Neutrophil (primary cell): Measurements from ENCODE around the gene CEP95.

Source experiments
- H3K27ac ChIP-seq: fragments of 200-600 bp; sonication (generic); 2 replicates; pipeline ENCODE4 v1.5.1; 2016; ENCODE audit warnings: mild to moderate bottlenecking, moderate library complexity
- H3K27me3 ChIP-seq: fragments of 200-600 bp; sonication (generic); 2 replicates; pipeline ENCODE4 v1.6.0; 2016; ENCODE audit warnings: mild to moderate bottlenecking
- H3K36me3 ChIP-seq: fragments of 200-600 bp; sonication (generic); 2 replicates; pipeline ENCODE4 v1.5.1; 2017
- H3K4me1 ChIP-seq, 2 experiments: fragments of 200-600 bp in 1 of 2; sonication (generic) in 1 of 2; 1 replicate in 1 of 2; 2 replicates in 1 of 2; pipeline versions ENCODE4 v1.5.1 to v1.6.1; 2013 to 2016; ENCODE audit warnings: low read depth in 1 of 2, low read length in 1 of 2, mild to moderate bottlenecking in 1 of 2, moderate library complexity in 1 of 2; ENCODE audit not compliant: control insufficient read depth in 1 of 2, insufficient read depth in 1 of 2
- H3K4me3 ChIP-seq, 2 experiments: fragments of 200-600 bp in 1 of 2; sonication (generic) in 1 of 2; 1 replicate in 1 of 2; 2 replicates in 1 of 2; pipeline ENCODE4 v1.5.1; 2013 to 2016; ENCODE audit warnings: low read depth in 1 of 2, low read length in 1 of 2, mild to moderate bottlenecking in 1 of 2, moderate library complexity in 1 of 2
- H3K9me3 ChIP-seq: fragments of 200-600 bp; sonication (generic); 2 replicates; pipeline ENCODE4 v1.5.1; 2016
- TF ChIP-seq, protein P1 (sequence below): fragments of 200-600 bp; sonication (generic); IDR thresholded peaks from 2 replicates; pipeline ENCODE4 v1.5.1; 2016; ENCODE audit warnings: antibody characterized with exemption

The CEP95 gene

GRCh38 chr17:64497565-64498035, 9.2 kb upstream of the CEP95 start:
- peaks cover 58% of the 10 kb centered on the region for H3K36me3 ChIP-seq
- no peaks in the 10 kb centered on the region for H3K27me3 ChIP-seq
- H3K9me3 ChIP-seq, result peaks cover 9% of the 10 kb centered on the region
- H3K4me3 ChIP-seq, result peak overlapping the region; percentile 70 to 85
- TF ChIP-seq, protein P1, sequence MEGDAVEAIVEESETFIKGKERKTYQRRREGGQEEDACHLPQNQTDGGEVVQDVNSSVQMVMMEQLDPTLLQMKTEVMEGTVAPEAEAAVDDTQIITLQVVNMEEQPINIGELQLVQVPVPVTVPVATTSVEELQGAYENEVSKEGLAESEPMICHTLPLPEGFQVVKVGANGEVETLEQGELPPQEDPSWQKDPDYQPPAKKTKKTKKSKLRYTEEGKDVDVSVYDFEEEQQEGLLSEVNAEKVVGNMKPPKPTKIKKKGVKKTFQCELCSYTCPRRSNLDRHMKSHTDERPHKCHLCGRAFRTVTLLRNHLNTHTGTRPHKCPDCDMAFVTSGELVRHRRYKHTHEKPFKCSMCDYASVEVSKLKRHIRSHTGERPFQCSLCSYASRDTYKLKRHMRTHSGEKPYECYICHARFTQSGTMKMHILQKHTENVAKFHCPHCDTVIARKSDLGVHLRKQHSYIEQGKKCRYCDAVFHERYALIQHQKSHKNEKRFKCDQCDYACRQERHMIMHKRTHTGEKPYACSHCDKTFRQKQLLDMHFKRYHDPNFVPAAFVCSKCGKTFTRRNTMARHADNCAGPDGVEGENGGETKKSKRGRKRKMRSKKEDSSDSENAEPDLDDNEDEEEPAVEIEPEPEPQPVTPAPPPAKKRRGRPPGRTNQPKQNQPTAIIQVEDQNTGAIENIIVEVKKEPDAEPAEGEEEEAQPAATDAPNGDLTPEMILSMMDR, result no peak
- peaks cover 32% of the 10 kb centered on the region in 2 experiments for H3K4me1 ChIP-seq
- H3K27ac ChIP-seq, result peak overlapping the region; percentile 83

DNA sequence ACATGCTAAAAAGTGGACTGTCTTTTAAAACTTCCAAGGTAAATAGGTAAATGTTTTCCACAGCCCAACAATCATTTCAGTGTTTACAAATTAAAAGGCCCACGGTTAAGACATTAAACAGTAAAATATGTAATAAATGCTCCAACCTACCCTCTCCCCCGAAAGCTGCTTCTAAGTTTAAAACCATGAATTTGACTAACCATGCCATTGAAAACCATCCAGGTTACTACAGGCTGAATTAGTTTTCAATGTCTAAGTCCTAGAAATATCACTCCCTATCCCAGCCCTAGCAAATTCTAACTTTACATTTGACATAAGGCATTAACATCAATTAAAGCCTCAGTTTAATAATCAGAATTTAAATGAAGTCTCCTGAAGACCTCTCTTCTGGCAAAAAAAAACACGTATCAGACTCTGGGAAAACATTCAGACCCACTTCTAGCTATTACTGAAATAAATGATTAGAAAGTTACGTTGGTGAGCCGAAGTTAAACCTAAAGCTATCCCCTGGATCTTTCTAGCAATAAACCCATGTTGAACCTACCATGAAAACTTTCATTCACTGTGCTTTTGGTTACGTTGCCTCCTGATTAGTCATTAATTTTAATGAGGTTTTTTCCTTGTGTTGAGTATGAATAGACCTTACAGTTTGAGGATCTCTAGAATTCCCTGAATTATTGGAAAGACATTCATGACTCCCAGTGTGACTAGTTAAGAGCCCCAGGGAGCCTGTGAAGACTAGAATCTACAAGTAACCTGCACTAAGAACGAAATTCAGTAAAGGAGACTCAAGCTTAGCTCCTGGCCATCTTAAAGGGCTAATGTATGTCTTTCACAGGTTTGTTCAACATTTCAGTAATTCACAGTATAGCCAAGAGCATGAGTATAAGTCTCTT, 8.2 kb upstream of the CEP95 start:
- peaks cover 35 to 37% of the 10 kb centered on the region in 2 experiments for H3K4me1 ChIP-seq
- H3K27ac ChIP-seq, result peak overlapping the region; percentile 83
- no peak overlapping the region for H3K4me3 ChIP-seq
- TF ChIP-seq, protein P1, result no peak
- peaks cover 61% of the 10 kb centered on the region for H3K36me3 ChIP-seq
- no peaks in the 10 kb centered on the region for H3K27me3 ChIP-seq
- H3K9me3 ChIP-seq, result peaks cover 9% of the 10 kb centered on the region

GRCh38 chr17:64499805-64500486, 6.8 kb upstream of the CEP95 start:
- H3K36me3 ChIP-seq, result peaks cover 74% of the 10 kb centered on the region

GRCh38 chr17:64500487-64500859, 6.3 kb upstream of the CEP95 start:
- peak overlapping the region; percentile 25 for H3K27ac ChIP-seq

More at GRCh38 chr17:64499805-64500486, 6.8 kb upstream of the CEP95 start:
- H3K9me3 ChIP-seq, result peaks cover 9% of the 10 kb centered on the region
- H3K4me3 ChIP-seq, result no peak overlapping the region
- peak overlapping the region; percentile 25 for H3K27ac ChIP-seq
- H3K4me1 ChIP-seq, result peaks cover 42 to 47% of the 10 kb centered on the region in 2 experiments
- no peaks in the 10 kb centered on the region for H3K27me3 ChIP-seq
- TF ChIP-seq, protein P1, result no peak

More at GRCh38 chr17:64500487-64500859, 6.3 kb upstream of the CEP95 start:
- Histone ChIP-seq H3K9me3 (peaks cover 9% of the 10 kb centered on the region), H3K27me3 (no peaks in the 10 kb centered on the region), H3K4me3 (no peak overlapping the region), H3K4me1 (peaks cover 38 to 42% of the 10 kb centered on the region in 2 experiments), H3K36me3 (peaks cover 74% of the 10 kb centered on the region)
- TF ChIP-seq, protein P1, result no peak
